ENCODE measurements around the gene NDUFS6. TPM values are rescaled to one million over a fixed set of nuclear protein-coding genes. Genes with fewer than 3 reads are reported as not detected.

The NDUFS6 gene
- total RNA-seq, 1 donor from 2014 or later: 37.6 TPM

DNA sequence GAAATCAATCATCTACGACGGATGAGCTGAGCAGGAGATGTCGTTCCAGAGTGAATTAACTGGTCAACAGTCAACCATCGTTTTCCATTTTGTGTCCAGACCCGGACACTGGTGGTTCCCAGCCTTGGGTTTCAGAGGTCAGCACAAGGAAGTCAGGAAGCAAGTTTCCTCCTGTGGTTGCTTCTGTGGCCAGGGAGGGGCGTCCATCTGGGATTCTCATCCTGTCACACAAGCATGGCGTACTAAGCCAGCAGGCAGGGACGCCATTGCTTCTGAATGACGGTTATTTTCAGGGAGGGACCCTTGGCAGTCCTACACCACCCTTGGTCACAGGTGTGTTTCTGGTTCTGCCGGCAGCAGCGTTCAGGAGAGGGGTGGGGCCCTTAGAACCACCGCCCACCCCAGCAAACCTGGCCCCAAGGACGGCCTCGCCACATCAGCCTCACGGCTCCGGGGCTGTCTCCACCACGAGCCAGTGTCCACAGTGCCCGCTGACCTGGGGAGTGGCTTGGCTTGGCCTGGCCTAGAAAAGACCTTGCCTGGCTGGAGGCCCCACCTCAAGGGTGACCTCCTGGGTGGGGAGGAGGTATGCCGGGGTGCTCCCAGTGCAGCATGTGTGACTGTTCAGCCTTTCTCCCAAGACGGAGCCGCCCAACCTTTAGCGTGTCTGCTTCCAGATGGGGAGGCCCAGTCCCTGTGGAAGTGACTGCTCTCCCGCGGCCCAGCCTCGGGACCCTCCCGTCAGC is 25.2 kb downstream of the NDUFS6 start:
- H3K27ac Mint-ChIP-seq (ENCODE audit: unreplicated experiment): no peak overlapping the region
- no peak overlapping the region for H3K27ac ChIP-seq (ENCODE audit: low read depth, low read length)
- peaks cover 3% of the 10 kb centered on the region for H3K9me3 Mint-ChIP-seq (ENCODE audit: unreplicated experiment)
- H3K79me2 ChIP-seq (ENCODE audit: insufficient read depth, low read length): no peaks in the 10 kb centered on the region
- H3K4me3 Mint-ChIP-seq (ENCODE audit: unreplicated experiment): no peak overlapping the region
- H3K36me3 ChIP-seq (ENCODE audit: insufficient read depth, low read length): peaks cover 11% of the 10 kb centered on the region
- H3K27me3 Mint-ChIP-seq (ENCODE audit: low read depth, unreplicated experiment): no peaks in the 10 kb centered on the region
- no peak overlapping the region for H3K4me3 ChIP-seq (ENCODE audit: insufficient read depth, low read depth, low read length)
- DNase-seq (ENCODE audit: low read depth) (no peak), FAIRE-seq (no peak)
- H3K36me3 Mint-ChIP-seq (ENCODE audit: low read depth, unreplicated experiment): peaks cover 24% of the 10 kb centered on the region
- TF ChIP-seq CTCF (IDR thresholded peaks at IDR 0.05; ENCODE audit: insufficient read depth, low read depth, low read length): no peak
- no peak for TF ChIP-seq EZH2 (IDR thresholded peaks at IDR 0.05; ENCODE audit: insufficient read depth, low read length)
- H3K4me2 ChIP-seq (ENCODE audit: low read length): no peak overlapping the region
- H3K27me3 ChIP-seq (ENCODE audit: insufficient read depth, low read length): no peaks in the 10 kb centered on the region
- no peak overlapping the region for H3K9ac ChIP-seq (ENCODE audit: low read length)
- no peak overlapping the region for H2AFZ ChIP-seq (ENCODE audit: low read depth, low read length)
- peaks cover 3% of the 10 kb centered on the region for H4K20me1 ChIP-seq (ENCODE audit: insufficient read depth, low read length)
- no peaks in the 10 kb centered on the region for H3K4me1 ChIP-seq (ENCODE audit: insufficient read depth, low read length)
- no peaks in the 10 kb centered on the region for H3K9me3 ChIP-seq (ENCODE audit: insufficient read depth, low read depth, low read length)
- peaks cover 1% of the 10 kb centered on the region for H3K4me1 Mint-ChIP-seq (ENCODE audit: low read depth, unreplicated experiment)

DNA sequence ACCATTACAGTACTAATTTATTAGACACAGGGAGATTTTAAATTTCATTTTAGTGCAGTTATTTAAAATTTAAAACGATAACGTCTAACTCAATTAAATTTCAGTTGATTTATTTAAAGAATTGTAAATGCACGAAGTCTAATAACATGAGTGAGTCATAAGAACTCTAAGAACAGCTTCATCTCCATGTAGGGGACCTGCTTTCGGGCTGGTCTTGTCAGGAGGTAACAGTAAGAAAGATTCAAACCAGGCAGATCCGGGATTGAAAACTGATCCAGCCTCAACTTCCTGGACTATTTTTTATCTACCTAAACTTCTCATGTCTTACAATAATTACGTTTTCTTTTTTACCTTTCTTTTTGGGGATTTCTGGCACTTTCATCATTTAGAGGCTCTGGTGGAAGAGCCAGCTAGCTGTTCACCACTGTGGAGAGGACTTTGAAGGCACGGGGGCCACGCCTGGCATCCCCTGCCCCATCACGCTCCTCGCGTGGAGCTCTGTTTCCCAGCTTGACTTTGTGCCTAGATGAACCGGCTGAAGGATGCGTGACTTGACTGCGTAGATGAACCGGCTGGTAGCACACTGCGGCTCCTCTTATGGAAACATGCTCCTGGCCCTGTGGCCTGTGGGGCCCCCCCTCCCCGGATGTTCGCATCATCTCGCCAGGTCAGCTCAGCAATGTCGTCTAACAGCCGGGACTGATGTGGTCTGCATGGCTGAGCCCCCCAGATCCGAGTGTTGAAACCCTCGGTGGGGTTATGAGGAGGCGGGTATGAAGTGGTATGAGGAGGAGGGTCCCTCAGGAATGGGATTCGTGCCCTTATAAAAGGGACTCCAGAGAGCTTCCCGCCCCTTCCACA is 26.0 kb downstream of the NDUFS6 start:
- FAIRE-seq (no peak), DNase-seq (ENCODE audit: low read depth) (no peak)
- Mint-ChIP-seq H3K27me3 (ENCODE audit: low read depth, unreplicated experiment) (peaks cover 6% of the 10 kb centered on the region), H3K36me3 (ENCODE audit: low read depth, unreplicated experiment) (peaks cover 22% of the 10 kb centered on the region), H3K4me3 (ENCODE audit: unreplicated experiment) (no peak overlapping the region), H3K4me1 (ENCODE audit: low read depth, unreplicated experiment) (peaks cover 1% of the 10 kb centered on the region), H3K9me3 (ENCODE audit: unreplicated experiment) (peaks cover 1% of the 10 kb centered on the region), H3K27ac (ENCODE audit: unreplicated experiment) (no peak overlapping the region)
- Histone ChIP-seq H3K27me3 (ENCODE audit: insufficient read depth, low read length) (no peaks in the 10 kb centered on the region), H3K9me3 (ENCODE audit: insufficient read depth, low read depth, low read length) (no peaks in the 10 kb centered on the region), H3K27ac (ENCODE audit: low read depth, low read length) (no peak overlapping the region), H3K4me3 (ENCODE audit: insufficient read depth, low read depth, low read length) (no peak overlapping the region), H3K4me1 (ENCODE audit: insufficient read depth, low read length) (no peaks in the 10 kb centered on the region), H3K9ac (ENCODE audit: low read length) (no peak overlapping the region), H3K79me2 (ENCODE audit: insufficient read depth, low read length) (no peaks in the 10 kb centered on the region), H3K36me3 (ENCODE audit: insufficient read depth, low read length) (peaks cover 6% of the 10 kb centered on the region), H4K20me1 (ENCODE audit: insufficient read depth, low read length) (no peaks in the 10 kb centered on the region), H2AFZ (ENCODE audit: low read depth, low read length) (no peak overlapping the region), H3K4me2 (ENCODE audit: low read length) (no peak overlapping the region)
- TF ChIP-seq EZH2 (IDR thresholded peaks at IDR 0.05; ENCODE audit: insufficient read depth, low read length): no peak
- TF ChIP-seq CTCF (IDR thresholded peaks at IDR 0.05; ENCODE audit: insufficient read depth, low read depth, low read length): no peak

Measured in astrocyte (in vitro differentiated cells and primary cell).